ENCODE measurements around the gene EPHB1.

EPHB1 gene

GRCh38 chr3:134873789-134874188, 78.7 kb downstream of the EPHB1 start:
- in situ Hi-C loops (cut with MboI; ENCODE audit: low sequenced_read_pairs, unreplicated experiment), result no loop called here
- no peak for DNase-seq (ENCODE audit: low spot score)

GRCh38 chr3:134874737-134875413, 79.8 kb downstream of the EPHB1 start:
- in situ Hi-C loops (cut with MboI; ENCODE audit: low sequenced_read_pairs, unreplicated experiment), result no loop called here
- DNase-seq (ENCODE audit: low spot score), result no peak
- no peak for TF ChIP-seq CTCF (IDR thresholded peaks at IDR 0.05; ENCODE audit: borderline replicate concordance, control extremely low read depth, extremely low read depth, insufficient read depth, missing control alignments)

More at GRCh38 chr3:134873789-134874188, 78.7 kb downstream of the EPHB1 start:
- TF ChIP-seq CTCF (IDR thresholded peaks at IDR 0.05; ENCODE audit: borderline replicate concordance, control extremely low read depth, extremely low read depth, insufficient read depth, missing control alignments), result no peak

- TF ChIP-seq CTCF (IDR thresholded peaks at IDR 0.05; ENCODE audit: borderline replicate concordance, control extremely low read depth, extremely low read depth, insufficient read depth, missing control alignments), result no peak
- in situ Hi-C loops (cut with MboI; ENCODE audit: low sequenced_read_pairs, unreplicated experiment), result no loop called here
- DNase-seq (ENCODE audit: low spot score), result no peak
Observed at GRCh38 chr3:134876836-134877235, 81.8 kb downstream of the EPHB1 start.

- no peak for TF ChIP-seq CTCF (IDR thresholded peaks at IDR 0.05; ENCODE audit: borderline replicate concordance, control extremely low read depth, extremely low read depth, insufficient read depth, missing control alignments)
- no peak for DNase-seq (ENCODE audit: low spot score)
- in situ Hi-C loops (cut with MboI; ENCODE audit: low sequenced_read_pairs, unreplicated experiment), result no loop called here
Observed at GRCh38 chr3:134877788-134878187, 82.7 kb downstream of the EPHB1 start.

- in situ Hi-C loops (cut with MboI; ENCODE audit: low sequenced_read_pairs, unreplicated experiment), result no loop called here
- no peak for DNase-seq (ENCODE audit: low spot score)
- TF ChIP-seq CTCF (IDR thresholded peaks at IDR 0.05; ENCODE audit: borderline replicate concordance, control extremely low read depth, extremely low read depth, insufficient read depth, missing control alignments), result no peak
Observed at GRCh38 chr3:134879990-134880389, 84.9 kb downstream of the EPHB1 start.

- in situ Hi-C loops (cut with MboI; ENCODE audit: low sequenced_read_pairs, unreplicated experiment), result no loop called here
- no peak for DNase-seq (ENCODE audit: low spot score)
- TF ChIP-seq CTCF (IDR thresholded peaks at IDR 0.05; ENCODE audit: borderline replicate concordance, control extremely low read depth, extremely low read depth, insufficient read depth, missing control alignments), result no peak
Observed at GRCh38 chr3:134880431-134880830, 85.4 kb downstream of the EPHB1 start.

All from GM13976 (cell line).